ENCODE results near the gene MCC. TPM values are rescaled to one million over a fixed set of nuclear protein-coding genes. Genes with fewer than 3 reads are reported as not detected.

MCC gene
- total RNA-seq, 1 experiment from 2014 or later: 0.41 TPM

DNA sequence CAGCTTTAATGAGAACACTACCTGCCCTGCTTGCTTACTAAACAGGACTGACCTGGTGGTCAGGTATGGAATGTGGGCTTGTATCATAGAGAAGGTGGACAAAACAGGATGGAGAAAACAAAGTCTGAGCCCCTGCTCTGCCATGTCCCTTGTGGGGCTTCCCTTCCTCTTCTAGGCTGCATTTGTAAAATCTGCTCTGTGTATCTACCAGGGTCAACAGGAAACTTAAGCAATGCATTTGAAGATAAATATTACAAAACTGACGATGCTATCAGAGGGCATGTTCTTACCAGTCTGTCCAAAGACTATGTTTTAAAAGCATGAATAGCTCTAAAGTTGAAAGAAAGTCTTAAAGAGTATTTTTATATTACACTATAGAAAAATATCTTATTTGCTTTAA lies 282.9 kb downstream of the MCC start:
- no peaks in the 10 kb centered on the region for H3K9me3 ChIP-seq (ENCODE audit: control insufficient read depth, insufficient read depth, low read depth, low read length)
- ChIA-PET POLR2A (no interaction called here), CTCF (no interaction called here)
- TF ChIP-seq, protein P1, sequence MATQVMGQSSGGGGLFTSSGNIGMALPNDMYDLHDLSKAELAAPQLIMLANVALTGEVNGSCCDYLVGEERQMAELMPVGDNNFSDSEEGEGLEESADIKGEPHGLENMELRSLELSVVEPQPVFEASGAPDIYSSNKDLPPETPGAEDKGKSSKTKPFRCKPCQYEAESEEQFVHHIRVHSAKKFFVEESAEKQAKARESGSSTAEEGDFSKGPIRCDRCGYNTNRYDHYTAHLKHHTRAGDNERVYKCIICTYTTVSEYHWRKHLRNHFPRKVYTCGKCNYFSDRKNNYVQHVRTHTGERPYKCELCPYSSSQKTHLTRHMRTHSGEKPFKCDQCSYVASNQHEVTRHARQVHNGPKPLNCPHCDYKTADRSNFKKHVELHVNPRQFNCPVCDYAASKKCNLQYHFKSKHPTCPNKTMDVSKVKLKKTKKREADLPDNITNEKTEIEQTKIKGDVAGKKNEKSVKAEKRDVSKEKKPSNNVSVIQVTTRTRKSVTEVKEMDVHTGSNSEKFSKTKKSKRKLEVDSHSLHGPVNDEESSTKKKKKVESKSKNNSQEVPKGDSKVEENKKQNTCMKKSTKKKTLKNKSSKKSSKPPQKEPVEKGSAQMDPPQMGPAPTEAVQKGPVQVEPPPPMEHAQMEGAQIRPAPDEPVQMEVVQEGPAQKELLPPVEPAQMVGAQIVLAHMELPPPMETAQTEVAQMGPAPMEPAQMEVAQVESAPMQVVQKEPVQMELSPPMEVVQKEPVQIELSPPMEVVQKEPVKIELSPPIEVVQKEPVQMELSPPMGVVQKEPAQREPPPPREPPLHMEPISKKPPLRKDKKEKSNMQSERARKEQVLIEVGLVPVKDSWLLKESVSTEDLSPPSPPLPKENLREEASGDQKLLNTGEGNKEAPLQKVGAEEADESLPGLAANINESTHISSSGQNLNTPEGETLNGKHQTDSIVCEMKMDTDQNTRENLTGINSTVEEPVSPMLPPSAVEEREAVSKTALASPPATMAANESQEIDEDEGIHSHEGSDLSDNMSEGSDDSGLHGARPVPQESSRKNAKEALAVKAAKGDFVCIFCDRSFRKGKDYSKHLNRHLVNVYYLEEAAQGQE (IDR thresholded peaks at IDR 0.05; ENCODE audit: insufficient read depth in 1 of 2, low read depth in 2 of 2, low read length in 1 of 2): no peak
- no peak for TF ChIP-seq CTCF (IDR thresholded peaks at IDR 0.05)
- TF ChIP-seq SIN3A (IDR thresholded peaks at IDR 0.05; ENCODE audit: borderline replicate concordance, insufficient read depth, low read depth, low read length): no peak
- no peak for TF ChIP-seq POLR2AphosphoS5 (IDR thresholded peaks at IDR 0.05; ENCODE audit: low read depth, low read length)
- TF ChIP-seq TCF7L2 (IDR thresholded peaks at IDR 0.05; ENCODE audit: low read depth, low read length): no peak
- no peak for DNase-seq (ENCODE audit: low read depth, low spot score)
- no peak for ATAC-seq
- H3K27ac ChIP-seq (ENCODE audit: low read length): no peak overlapping the region
- H3K4me1 ChIP-seq (ENCODE audit: control insufficient read depth, insufficient read depth, low read length): no peaks in the 10 kb centered on the region
- in situ Hi-C loops (cut with HindIII; ENCODE audit: low pct_unique_long_range_greater_than_20kb, low sequenced_read_pairs) (no loop called here), intact Hi-C loops (cut with micrococcal nuclease; ENCODE audit: unreplicated experiment) (loop anchor here (10.0 kb wide), 1 partner anchor 151 kb away; no protein-coding TSS in a partner anchor)
- no peaks in the 10 kb centered on the region for H3K27me3 ChIP-seq (ENCODE audit: control insufficient read depth, insufficient read depth, low read length)
- no peaks in the 10 kb centered on the region for H3K36me3 ChIP-seq (ENCODE audit: control insufficient read depth, insufficient read depth, low read length)
- no TSS peak for BruUV-seq (replicated peaks)
- no peak overlapping the region for H3K4me3 ChIP-seq (ENCODE audit: low read depth in 2 of 2, low read length in 2 of 2)

DNA sequence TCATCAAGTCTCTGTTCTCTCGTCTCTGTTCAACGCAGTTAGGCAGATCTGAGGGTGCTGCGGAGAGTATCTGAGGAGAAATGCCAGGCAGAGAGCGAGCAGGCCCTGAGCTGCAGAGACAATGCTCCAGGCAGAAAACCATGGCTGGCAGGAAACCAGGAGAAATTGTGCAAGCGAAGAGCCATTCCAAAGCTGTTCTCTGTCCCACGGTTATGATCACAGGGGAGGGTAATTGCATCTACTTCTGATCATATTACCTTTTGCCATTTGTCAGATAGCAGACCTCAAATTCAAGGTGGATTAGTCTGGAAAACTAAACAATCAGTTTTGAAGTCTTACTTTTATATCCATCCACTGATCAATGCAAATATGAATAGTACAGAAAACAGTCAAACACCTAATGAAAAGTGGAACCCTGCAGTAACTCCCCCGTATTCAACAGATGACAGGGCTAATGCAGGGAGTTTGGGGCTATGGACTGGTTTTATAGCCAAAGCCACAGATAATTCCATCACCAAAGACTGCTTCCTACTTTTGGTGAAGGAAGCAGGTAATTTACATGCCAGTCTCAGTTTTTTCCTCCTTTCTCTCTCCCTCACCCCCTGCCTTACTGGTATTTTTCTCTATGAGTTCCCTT lies 283.6 kb downstream of the MCC start:
- ChIA-PET CTCF (no interaction called here), POLR2A (no interaction called here)
- no TSS peak for BruUV-seq (replicated peaks)
- H3K36me3 ChIP-seq (ENCODE audit: control insufficient read depth, insufficient read depth, low read length): no peaks in the 10 kb centered on the region
- H3K27me3 ChIP-seq (ENCODE audit: control insufficient read depth, insufficient read depth, low read length): no peaks in the 10 kb centered on the region
- H3K4me1 ChIP-seq (ENCODE audit: control insufficient read depth, insufficient read depth, low read length): no peaks in the 10 kb centered on the region
- in situ Hi-C loops (cut with HindIII; ENCODE audit: low pct_unique_long_range_greater_than_20kb, low sequenced_read_pairs): no loop called here
- no peak overlapping the region for H3K4me3 ChIP-seq (ENCODE audit: low read depth in 2 of 2, low read length in 2 of 2)
- no peak for TF ChIP-seq TCF7L2 (IDR thresholded peaks at IDR 0.05; ENCODE audit: low read depth, low read length)
- TF ChIP-seq, protein P1 (IDR thresholded peaks at IDR 0.05; ENCODE audit: insufficient read depth in 1 of 2, low read depth in 2 of 2, low read length in 1 of 2): no peak
- TF ChIP-seq POLR2AphosphoS5 (IDR thresholded peaks at IDR 0.05; ENCODE audit: low read depth, low read length): no peak
- TF ChIP-seq SIN3A (IDR thresholded peaks at IDR 0.05; ENCODE audit: borderline replicate concordance, insufficient read depth, low read depth, low read length): no peak
- no peak for TF ChIP-seq CTCF (IDR thresholded peaks at IDR 0.05)
- ATAC-seq: no peak
- H3K27ac ChIP-seq (ENCODE audit: low read length): no peak overlapping the region
- no peaks in the 10 kb centered on the region for H3K9me3 ChIP-seq (ENCODE audit: control insufficient read depth, insufficient read depth, low read depth, low read length)
- intact Hi-C loops (cut with micrococcal nuclease; ENCODE audit: unreplicated experiment): loop anchor here (10.0 kb wide), 1 partner anchor 150 kb away; no protein-coding TSS in a partner anchor
- no peak for DNase-seq (ENCODE audit: low read depth, low spot score)

All from Panc1 (cell line).